Measurements from ENCODE around the gene GAL3ST3.
"Not testable (repeated sequence)": the region's sequence is repeated elsewhere in the genome, so short reads cannot be mapped to it uniquely, and the experiment has no call there.

The GAL3ST3 gene

DNA sequence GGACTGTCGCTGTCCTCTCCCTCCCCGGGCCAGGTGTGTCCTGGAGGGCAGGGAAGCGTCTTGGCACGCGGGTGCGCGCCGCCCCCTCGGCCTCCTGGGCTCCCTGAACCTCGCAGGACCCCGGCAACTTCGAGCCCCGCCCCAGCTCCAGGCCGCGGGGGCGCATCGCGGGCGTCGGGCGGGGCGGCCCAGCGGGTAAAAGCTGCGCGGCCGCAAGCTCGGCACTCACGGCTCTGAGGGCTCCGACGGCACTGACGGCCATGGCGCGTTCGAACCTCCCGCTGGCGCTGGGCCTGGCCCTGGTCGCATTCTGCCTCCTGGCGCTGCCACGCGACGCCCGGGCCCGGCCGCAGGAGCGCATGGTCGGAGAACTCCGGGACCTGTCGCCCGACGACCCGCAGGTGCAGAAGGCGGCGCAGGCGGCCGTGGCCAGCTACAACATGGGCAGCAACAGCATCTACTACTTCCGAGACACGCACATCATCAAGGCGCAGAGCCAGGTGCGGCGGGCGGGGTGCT lies 37.1 kb downstream of the GAL3ST3 start, which contains the start of gene CST6:
TSS of gene CST6 (plus strand) at position 224 of the 519 bp plus-strand sequence. CDS start at position 261, 37 bp downstream.
- H3K4me3 Mint-ChIP-seq: no peak within 1 kb of the TSS
- H3K27me3 Mint-ChIP-seq (ENCODE audit: low read depth, poor library complexity): peaks cover 35% of the 10 kb centered on the region
- H3K36me3 Mint-ChIP-seq (ENCODE audit: low read depth): no peaks in the 10 kb centered on the region
- TF ChIP-seq, protein P1, sequence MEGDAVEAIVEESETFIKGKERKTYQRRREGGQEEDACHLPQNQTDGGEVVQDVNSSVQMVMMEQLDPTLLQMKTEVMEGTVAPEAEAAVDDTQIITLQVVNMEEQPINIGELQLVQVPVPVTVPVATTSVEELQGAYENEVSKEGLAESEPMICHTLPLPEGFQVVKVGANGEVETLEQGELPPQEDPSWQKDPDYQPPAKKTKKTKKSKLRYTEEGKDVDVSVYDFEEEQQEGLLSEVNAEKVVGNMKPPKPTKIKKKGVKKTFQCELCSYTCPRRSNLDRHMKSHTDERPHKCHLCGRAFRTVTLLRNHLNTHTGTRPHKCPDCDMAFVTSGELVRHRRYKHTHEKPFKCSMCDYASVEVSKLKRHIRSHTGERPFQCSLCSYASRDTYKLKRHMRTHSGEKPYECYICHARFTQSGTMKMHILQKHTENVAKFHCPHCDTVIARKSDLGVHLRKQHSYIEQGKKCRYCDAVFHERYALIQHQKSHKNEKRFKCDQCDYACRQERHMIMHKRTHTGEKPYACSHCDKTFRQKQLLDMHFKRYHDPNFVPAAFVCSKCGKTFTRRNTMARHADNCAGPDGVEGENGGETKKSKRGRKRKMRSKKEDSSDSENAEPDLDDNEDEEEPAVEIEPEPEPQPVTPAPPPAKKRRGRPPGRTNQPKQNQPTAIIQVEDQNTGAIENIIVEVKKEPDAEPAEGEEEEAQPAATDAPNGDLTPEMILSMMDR (IDR thresholded peaks at IDR 0.05): no peak
- H3K9me3 Mint-ChIP-seq: no peaks in the 10 kb centered on the region
- DNase-seq: no peak
- no peak within 1 kb of the TSS for H3K27ac Mint-ChIP-seq
- H3K4me1 Mint-ChIP-seq: peaks cover 18% of the 10 kb centered on the region

DNA sequence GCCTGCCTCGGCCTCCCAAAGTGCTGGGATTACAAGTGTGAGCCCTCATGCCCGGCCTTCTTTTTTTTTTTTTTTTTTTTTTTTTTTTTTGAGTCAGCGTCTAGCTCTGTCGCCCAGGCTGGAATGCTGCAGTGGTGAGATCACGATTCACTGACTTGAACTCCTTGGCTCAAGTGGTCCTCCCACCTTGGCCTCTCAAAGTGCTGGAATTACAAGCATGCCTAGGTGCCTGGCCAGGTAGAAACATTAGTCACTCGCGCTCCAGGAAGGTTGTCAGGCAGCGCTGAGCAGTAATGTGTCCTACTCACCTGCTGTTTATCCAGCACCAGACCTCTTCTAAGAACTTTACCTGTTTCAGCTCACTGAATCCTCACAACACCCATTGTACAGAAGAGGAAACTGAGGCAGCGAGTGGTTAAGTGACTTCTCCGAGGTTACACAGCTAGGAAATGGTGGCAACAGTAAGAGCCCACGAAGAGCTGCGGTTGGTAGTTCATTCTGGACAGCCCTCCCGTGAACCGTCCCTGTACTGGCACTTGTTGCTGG lies 37.6 kb downstream of the GAL3ST3 start:
- no peaks in the 10 kb centered on the region for H3K36me3 Mint-ChIP-seq (ENCODE audit: low read depth)

DNA sequence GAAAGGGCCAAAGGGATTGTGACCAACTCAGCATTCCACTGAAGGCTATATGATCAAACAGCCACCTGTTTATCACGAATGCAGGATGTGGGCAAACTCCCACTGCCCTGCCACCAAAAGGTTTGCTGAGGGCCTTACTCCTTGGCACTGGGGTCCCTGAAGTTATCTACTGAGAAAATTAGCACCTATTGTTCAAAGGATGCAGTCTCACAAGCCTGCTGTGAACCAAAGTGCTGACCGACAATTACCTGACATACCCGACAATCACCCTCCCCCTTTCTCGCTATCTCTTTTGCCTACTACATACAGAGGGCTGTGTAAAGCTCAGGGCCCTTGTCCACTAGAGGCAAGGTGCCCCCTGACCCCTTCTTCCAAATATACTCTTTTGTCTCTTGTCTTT lies 38.9 kb downstream of the GAL3ST3 start:
- not testable (repeated sequence) for DNase-seq; H3K4me3 Mint-ChIP-seq; H3K9me3 Mint-ChIP-seq; H3K36me3 Mint-ChIP-seq (ENCODE audit: low read depth); H3K27ac Mint-ChIP-seq
- H3K4me1 Mint-ChIP-seq: peaks cover 18% of the 10 kb centered on the region
- H3K27me3 Mint-ChIP-seq (ENCODE audit: low read depth, poor library complexity): peaks cover 35% of the 10 kb centered on the region

More for the DNA sequence above, 37.6 kb downstream of the GAL3ST3 start:
- TF ChIP-seq, protein P1 (IDR thresholded peaks at IDR 0.05): no peak
- DNase-seq: no peak
- Mint-ChIP-seq H3K9me3 (no peaks in the 10 kb centered on the region), H3K4me1 (peaks cover 18% of the 10 kb centered on the region), H3K27ac (no peak overlapping the region), H3K4me3 (no peak overlapping the region), H3K27me3 (ENCODE audit: low read depth, poor library complexity) (peaks cover 35% of the 10 kb centered on the region)

DNA sequence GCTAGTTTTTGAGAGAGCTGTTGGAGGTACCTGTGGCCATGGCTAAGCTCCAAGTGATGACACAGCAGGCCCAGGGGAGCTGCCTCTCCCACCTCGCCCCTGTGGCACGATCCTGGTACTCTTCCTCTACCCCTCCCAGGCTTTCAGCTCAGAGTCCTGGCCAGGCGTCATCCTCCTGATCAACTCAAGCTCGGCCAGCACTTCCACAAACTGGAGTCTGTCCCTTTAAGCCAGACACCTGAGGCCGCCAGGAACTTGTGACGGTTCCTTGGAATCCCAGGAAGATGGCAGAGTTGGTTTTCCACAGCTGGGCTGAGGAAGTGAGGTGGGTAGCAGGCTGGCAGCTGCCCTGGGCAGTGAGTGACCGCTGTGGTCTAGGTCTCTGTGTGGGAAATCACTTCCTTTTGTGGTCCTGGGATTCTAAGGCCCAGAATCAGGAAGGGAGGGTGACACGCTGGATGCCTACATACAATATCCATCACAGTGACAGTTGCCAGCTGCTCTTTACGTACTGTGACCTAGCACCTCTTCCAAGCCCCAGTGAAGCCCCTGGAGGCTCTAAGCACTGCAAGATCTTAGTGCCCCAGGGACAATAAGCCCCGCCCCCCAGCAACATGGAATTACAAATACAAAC lies 40.4 kb downstream of the GAL3ST3 start:
- TF ChIP-seq, protein P1 (IDR thresholded peaks at IDR 0.05): no peak
- peak; percentile 32 for DNase-seq
- H3K9me3 Mint-ChIP-seq: no peaks in the 10 kb centered on the region
- H3K4me1 Mint-ChIP-seq: peaks cover 19% of the 10 kb centered on the region
- H3K4me3 Mint-ChIP-seq: no peak overlapping the region
- peaks cover 11% of the 10 kb centered on the region for H3K36me3 Mint-ChIP-seq (ENCODE audit: low read depth)
- H3K27me3 Mint-ChIP-seq (ENCODE audit: low read depth, poor library complexity): peaks cover 30% of the 10 kb centered on the region
- H3K27ac Mint-ChIP-seq: no peak overlapping the region

DNA sequence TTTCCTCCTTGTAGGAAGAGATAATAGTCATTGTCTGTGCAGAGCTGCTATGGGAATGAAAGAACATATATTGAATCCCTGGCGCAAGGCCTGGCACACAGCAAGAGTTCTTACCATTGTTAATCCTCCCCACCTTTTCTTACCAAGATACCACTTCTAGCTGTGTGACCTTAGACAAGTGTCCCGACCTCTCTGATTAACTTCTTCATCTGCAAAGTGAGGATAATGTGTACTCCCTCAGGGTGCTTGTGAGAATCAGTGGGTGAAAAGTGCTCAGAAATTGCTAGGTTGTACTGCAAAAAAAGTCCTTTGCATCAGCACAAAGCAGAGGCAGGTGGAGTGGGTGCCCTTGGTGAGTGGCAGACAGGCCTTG lies 40.9 kb downstream of the GAL3ST3 start:
- Mint-ChIP-seq H3K4me3 (no peak overlapping the region), H3K4me1 (peaks cover 24% of the 10 kb centered on the region), H3K27me3 (ENCODE audit: low read depth, poor library complexity) (peaks cover 25% of the 10 kb centered on the region), H3K27ac (no peak overlapping the region), H3K9me3 (no peaks in the 10 kb centered on the region), H3K36me3 (ENCODE audit: low read depth) (peaks cover 11% of the 10 kb centered on the region)
- TF ChIP-seq, protein P1 (IDR thresholded peaks at IDR 0.05): no peak
- no peak for DNase-seq

DNA sequence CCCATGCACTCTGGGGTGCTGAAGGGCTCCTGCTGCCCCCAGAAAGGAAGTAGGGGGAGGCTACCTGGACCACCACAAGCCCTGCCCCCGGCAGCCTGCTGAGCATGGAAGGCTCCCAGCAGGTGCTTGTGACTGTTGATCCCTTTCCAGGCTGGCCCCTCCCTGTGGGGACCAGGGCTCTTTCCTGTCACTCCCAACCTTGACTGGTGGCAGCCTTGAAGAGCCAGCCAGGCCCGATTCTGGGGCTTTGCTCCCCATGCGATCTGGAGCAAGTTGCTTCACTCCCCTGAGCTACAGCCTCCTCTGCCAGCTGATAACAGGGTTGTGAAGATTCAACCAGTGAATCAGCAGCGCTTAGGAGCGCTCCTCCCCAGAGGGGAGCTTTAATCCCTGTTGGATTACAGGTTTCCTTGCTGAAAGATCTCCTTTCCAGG lies 41.7 kb downstream of the GAL3ST3 start:
- Mint-ChIP-seq H3K4me1 (peaks cover 29% of the 10 kb centered on the region), H3K36me3 (ENCODE audit: low read depth) (peaks cover 11% of the 10 kb centered on the region), H3K27ac (no peak overlapping the region), H3K27me3 (ENCODE audit: low read depth, poor library complexity) (peaks cover 20% of the 10 kb centered on the region), H3K9me3 (no peaks in the 10 kb centered on the region), H3K4me3 (no peak overlapping the region)
- TF ChIP-seq, protein P1 (IDR thresholded peaks at IDR 0.05): no peak
- DNase-seq: no peak

Data from nephron progenitor cell (in vitro differentiated cells).